Endothelial cell of umbilical vein (primary cell): Measurements from ENCODE around the gene TMEM200B. TPM values are rescaled to one million over a fixed set of nuclear protein-coding genes. Genes with fewer than 3 reads are reported as not detected.

Experiments used
- BruUV-seq: library from RNA; stranded (reverse); fragments of 400-500 nt; replicated peaks from 2 replicates; lab custom pipeline; 2021; lab: Mats Ljungman, UMichigan
- CTCF ChIA-PET: fragments of 300-600, 350-600 bp; sonication (Branson Sonifier 250); formaldehyde crosslinking; loops from one replicate; lab custom pipeline; 2021; ENCODE audit warnings: antibody characterized with exemption, inconsistent platforms; lab: Charles Lee
- POLR2A ChIA-PET: fragments of 300-600, 350-600 bp; sonication (Branson Sonifier 250); formaldehyde crosslinking; loops from one replicate; lab custom pipeline; 2021; ENCODE audit warnings: antibody characterized with exemption, inconsistent platforms; lab: Charles Lee
- DNase-seq: peaks from one replicate; pipeline ENCODE4 v3.0.0-alpha.2; 2011; ENCODE audit warnings: low read depth, low spot score
- FAIRE-seq: peaks from 2 replicates; lab custom pipeline; 2011; peaks lifted over from hg19 to GRCh38; lab: Jason Lieb, UNC
- H2AFZ ChIP-seq: 2 replicates; pipeline ENCODE4 v1.6.0; 2012; ENCODE audit warnings: low read depth, low read length, control low read depth, inconsistent platforms
- H3K27ac ChIP-seq: 2 replicates; pipeline ENCODE4 v1.5.1; 2011; ENCODE audit warnings: low read depth, mild to moderate bottlenecking, control low read depth, low read length, moderate library complexity; ENCODE audit not compliant: insufficient read depth
- H3K27me3 ChIP-seq, 2 experiments: 2 replicates each; pipeline versions ENCODE4 v1.6.0 to v1.6.1; 2011; ENCODE audit warnings: low read length in 2 of 2, mixed read lengths in 1 of 2; ENCODE audit not compliant: control insufficient read depth in 2 of 2, insufficient read depth in 2 of 2
- H3K36me3 ChIP-seq, 2 experiments: 2 replicates in 1 of 2; 3 replicates in 1 of 2; pipeline ENCODE4 v1.5.1; 2011; ENCODE audit warnings: low read length in 2 of 2, mild to moderate bottlenecking in 1 of 2, moderate library complexity in 1 of 2; ENCODE audit not compliant: control insufficient read depth in 2 of 2, insufficient read depth in 2 of 2; ENCODE audit errors: extremely low read depth in 1 of 2
- H3K4me1 ChIP-seq: 3 replicates; pipeline ENCODE4 v1.5.1; 2011; ENCODE audit warnings: mild to moderate bottlenecking, low read length; ENCODE audit not compliant: control insufficient read depth, insufficient read depth; ENCODE audit errors: extremely low read depth
- H3K4me2 ChIP-seq: 2 replicates; pipeline ENCODE4 v1.6.1; 2011; ENCODE audit warnings: low read length, control low read depth, mixed read lengths; ENCODE audit not compliant: insufficient read depth
- H3K4me3 ChIP-seq, 3 experiments: fragments of 200-600 bp in 1 of 3; sonication (generic), shearing (Covaris generic) in 1 of 3; replicated peaks in 1 of 3; 2 replicates each; pipeline ENCODE4 v1.5.1; 2011 to 2016; ENCODE audit warnings: control low read depth in 3 of 3, low read length in 3 of 3, mild to moderate bottlenecking in 2 of 3, inconsistent platforms in 1 of 3, low read depth in 1 of 3, moderate library complexity in 1 of 3; ENCODE audit not compliant: insufficient read depth in 1 of 3
- H3K79me2 ChIP-seq: 2 replicates; pipeline ENCODE4 v1.6.0; 2012; ENCODE audit warnings: low read length, inconsistent platforms; ENCODE audit not compliant: control insufficient read depth, insufficient read depth
- H3K9ac ChIP-seq: replicated peaks from 2 replicates; pipeline ENCODE3; 2011; ENCODE audit warnings: low read length, control low read depth; ENCODE audit not compliant: insufficient read depth; ENCODE audit errors: extremely low read depth
- H3K9me1 ChIP-seq: replicated peaks from 3 replicates; pipeline ENCODE4 v1.6.0; 2011; ENCODE audit warnings: mild to moderate bottlenecking, low read length; ENCODE audit not compliant: control insufficient read depth, insufficient read depth; ENCODE audit errors: extremely low read depth
- H3K9me3 ChIP-seq: replicated peaks from 2 replicates; pipeline ENCODE4 v1.5.1; 2012; ENCODE audit warnings: low read length, inconsistent platforms; ENCODE audit not compliant: control insufficient read depth, insufficient read depth
- H4K20me1 ChIP-seq: replicated peaks from 2 replicates; pipeline ENCODE3; 2011; ENCODE audit warnings: mild to moderate bottlenecking, low read length; ENCODE audit not compliant: control insufficient read depth, insufficient read depth; ENCODE audit errors: extremely low read depth
- CTCF ChIP-seq, 2 donors: IDR thresholded peaks; 1 replicate in 1 of 2; 2 replicates in 1 of 2; pipeline ENCODE4 v1.5.1; 2011; ENCODE audit warnings: low read length in 2 of 2, mild to moderate bottlenecking in 2 of 2, moderate library complexity in 2 of 2, control low read depth in 1 of 2, inconsistent platforms in 1 of 2, low read depth in 1 of 2; ENCODE audit not compliant: insufficient read depth in 1 of 2; ENCODE audit errors: extremely low read depth in 1 of 2
- EZH2 ChIP-seq: IDR thresholded peaks from 2 replicates; pipeline ENCODE4 v1.6.1; 2012; ENCODE audit warnings: borderline replicate concordance, low read depth, mild to moderate bottlenecking, moderate library complexity, low read length, inconsistent platforms; ENCODE audit not compliant: severe bottlenecking
- FOS ChIP-seq: IDR thresholded peaks from 2 replicates; pipeline ENCODE4 v1.6.1; 2011; ENCODE audit warnings: mild to moderate bottlenecking, low read length, moderate library complexity, borderline replicate concordance; ENCODE audit not compliant: insufficient read depth
- GATA2 ChIP-seq: IDR thresholded peaks from 2 replicates; pipeline ENCODE4 v1.7.0; 2011; ENCODE audit warnings: low read depth, mild to moderate bottlenecking, moderate library complexity, mixed read lengths, low read length; ENCODE audit not compliant: insufficient read length, insufficient read depth
- JUN ChIP-seq: IDR thresholded peaks from 2 replicates; pipeline ENCODE4 v1.6.1; 2011; ENCODE audit warnings: borderline replicate concordance, low read depth; ENCODE audit not compliant: insufficient read length, insufficient read depth
- MYC ChIP-seq: IDR thresholded peaks from one replicate; pipeline ENCODE4 v1.6.1; 2011; ENCODE audit warnings: mild to moderate bottlenecking, low read depth, low read length
- POLR2A ChIP-seq: IDR thresholded peaks from 2 replicates; pipeline ENCODE4 v1.6.1; 2012; ENCODE audit warnings: low read depth, mild to moderate bottlenecking, control low read depth, low read length
- POLR2AphosphoS5 ChIP-seq: IDR thresholded peaks from 2 replicates; pipeline ENCODE4 v1.6.1; 2012; ENCODE audit warnings: low read depth, mild to moderate bottlenecking, control low read depth, low read length, moderate library complexity; ENCODE audit not compliant: insufficient read depth
- dilution Hi-C: fragments of 300-500 bp; cut with MboI; formaldehyde crosslinking; loops from one replicate; pipeline ENCODE4 v1.15.0; 2019; ENCODE audit warnings: low sequenced_read_pairs; ENCODE audit not compliant: extremely low pct_ligation_motif_present
- intact Hi-C: fragments of 100-400 bp; cut with micrococcal nuclease; formaldehyde crosslinking; loops from one replicate; pipeline ENCODE4 v1.10.0; 2022
- polyA plus RNA-seq, 4 experiments: library from polyadenylated mRNA; depleted of rRNA in 3 of 4; stranded (reverse) in 3 of 4; unstranded in 1 of 4; fragments of >200 nt; gene quantifications; 2 replicates each; pipeline versions ENCODE4 v1.2.1 to v1.2.3, GENCODE V29; 2011 to 2012; ENCODE audit warnings: missing spikeins in 1 of 4
- total RNA-seq: library from RNA; stranded (reverse); gene quantifications from 2 replicates; pipeline ENCODE4 v1.2.3, GENCODE V29; 2021
- TF ChIP-seq, protein P1 (sequence below): IDR thresholded peaks from 2 replicates; pipeline ENCODE4 v1.6.1; 2011; ENCODE audit not compliant: insufficient read depth, insufficient read length

TMEM200B gene
- total and polyA plus RNA-seq, 2 donors (not counting 3 experiments of a cell fraction or from before 2014, with no cell fraction given): 0.72 to 1.6 TPM

GRCh38 chr1:29105822-29106221 lies 17.9 kb downstream of the TMEM200B start:
- intact Hi-C loops: no loop called here
- H3K79me2 ChIP-seq: no peaks in the 10 kb centered on the region
- no TSS peak for BruUV-seq
- H2AFZ ChIP-seq: no peak overlapping the region
- dilution Hi-C loops: no loop called here
- H3K9me3 ChIP-seq: no peaks in the 10 kb centered on the region
- ChIA-PET CTCF (no interaction called here), POLR2A (no interaction called here)
- DNase-seq: no peak
- H4K20me1 ChIP-seq: no peaks in the 10 kb centered on the region
- TF ChIP-seq GATA2 (no peak), EZH2 (no peak), POLR2A (no peak), JUN (no peak), FOS (no peak), POLR2AphosphoS5 (no peak), MYC (no peak), CTCF (IDR thresholded peaks at IDR 0.05; ENCODE audit: extremely low read depth in 1 of 2, insufficient read depth in 1 of 2, low read depth in 1 of 2, low read length in 2 of 2) (no peak)
- TF ChIP-seq, protein P1, sequence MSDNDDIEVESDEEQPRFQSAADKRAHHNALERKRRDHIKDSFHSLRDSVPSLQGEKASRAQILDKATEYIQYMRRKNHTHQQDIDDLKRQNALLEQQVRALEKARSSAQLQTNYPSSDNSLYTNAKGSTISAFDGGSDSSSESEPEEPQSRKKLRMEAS: no peak
- peaks cover 0 to 6% of the 10 kb centered on the region in 2 experiments for H3K36me3 ChIP-seq
- no peaks in the 10 kb centered on the region for H3K9me1 ChIP-seq
- H3K4me1 ChIP-seq: no peaks in the 10 kb centered on the region
- H3K27ac ChIP-seq: no peak overlapping the region
- no peaks in the 10 kb centered on the region for H3K27me3 ChIP-seq
- H3K4me3 ChIP-seq: no peak overlapping the region
- H3K9ac ChIP-seq: no peak overlapping the region
- no peak overlapping the region for H3K4me2 ChIP-seq
- no peak for FAIRE-seq
